Liver (tissue), 9 donors: ENCODE results near the gene CASP3. TPM values are rescaled to one million over a fixed set of nuclear protein-coding genes. Genes with fewer than 3 reads are reported as not detected.

Source experiments
- DNase-seq: peaks from one replicate; pipeline ENCODE4 v3.0.0-alpha.2; 2017; ENCODE audit warnings: low spot score
- H3K27ac ChIP-seq, 2 donors: one replicate each; pipeline ENCODE4 v1.7.0; 2013; ENCODE audit warnings: inconsistent platforms in 2 of 2, low read length in 2 of 2, control low read depth in 1 of 2, low read depth in 1 of 2, mild to moderate bottlenecking in 1 of 2
- H3K27me3 ChIP-seq, 4 donors: one replicate each; pipeline versions ENCODE4 v1.6.1 to v1.7.0; 2013; ENCODE audit warnings: low read length in 3 of 4, inconsistent platforms in 1 of 4, mild to moderate bottlenecking in 1 of 4, moderate library complexity in 1 of 4; ENCODE audit not compliant: control insufficient read depth in 4 of 4, insufficient read depth in 4 of 4
- H3K36me3 ChIP-seq, 4 donors: one replicate each; pipeline versions ENCODE4 v1.6.1 to v1.7.0; 2013; ENCODE audit warnings: low read length in 3 of 4, mild to moderate bottlenecking in 3 of 4, low read depth in 1 of 4, moderate library complexity in 1 of 4; ENCODE audit not compliant: control insufficient read depth in 4 of 4, insufficient read depth in 3 of 4
- H3K4me1 ChIP-seq, 4 donors: one replicate each; pipeline versions ENCODE4 v1.6.1 to v1.7.0; 2013; ENCODE audit warnings: low read length in 3 of 4, mild to moderate bottlenecking in 3 of 4, moderate library complexity in 1 of 4; ENCODE audit not compliant: control insufficient read depth in 4 of 4, insufficient read depth in 4 of 4
- H3K4me3 ChIP-seq, 3 donors: one replicate each; pipeline versions ENCODE4 v1.6.1 to v1.7.0; 2013; ENCODE audit warnings: low read length in 3 of 3, control low read depth in 1 of 3, low read depth in 1 of 3, mild to moderate bottlenecking in 1 of 3
- H3K9ac ChIP-seq, 2 donors: one replicate each; pipeline ENCODE4 v1.7.0; 2013; ENCODE audit warnings: low read length in 2 of 2, mild to moderate bottlenecking in 2 of 2, moderate library complexity in 2 of 2, control low read depth in 1 of 2, low read depth in 1 of 2
- H3K9me3 ChIP-seq, 4 donors: one replicate each; pipeline versions ENCODE4 v1.6.1 to v1.7.0; 2013; ENCODE audit warnings: low read length in 3 of 4; ENCODE audit not compliant: control insufficient read depth in 4 of 4
- ATF3 ChIP-seq: IDR thresholded peaks from 2 replicates; pipeline ENCODE4 v1.6.1; 2016; ENCODE audit warnings: antibody characterized with exemption
- CTCF ChIP-seq: fragments of 150-350 bp; IDR thresholded peaks from 2 replicates; pipeline ENCODE4 v1.5.1; 2017; ENCODE audit warnings: improper control_type of control experiment, low read depth, low read length; ENCODE audit not compliant: missing input control
- EGR1 ChIP-seq, 2 donors: IDR thresholded peaks; 2 replicates each; pipeline ENCODE4 v1.6.1; 2016 to 2018; ENCODE audit warnings: antibody characterized with exemption in 2 of 2, low read depth in 2 of 2
- FOXA1 ChIP-seq: IDR thresholded peaks from 2 replicates; pipeline ENCODE4 v1.6.1; 2016; ENCODE audit warnings: antibody characterized with exemption
- FOXA2 ChIP-seq: IDR thresholded peaks from 2 replicates; pipeline ENCODE4 v1.6.1; 2016; ENCODE audit warnings: antibody characterized with exemption
- GABPA ChIP-seq, 2 donors: IDR thresholded peaks in 1 of 2; conservative IDR thresholded peaks in 1 of 2; 2 replicates each; pipeline ENCODE4 v1.6.1; 2016; ENCODE audit warnings: antibody characterized with exemption in 2 of 2, mild to moderate bottlenecking in 1 of 2, moderate library complexity in 1 of 2
- HNF4A ChIP-seq, 2 donors: conservative IDR thresholded peaks; 2 replicates each; pipeline ENCODE4 v1.6.1; 2016; ENCODE audit warnings: antibody characterized with exemption in 2 of 2, mild to moderate bottlenecking in 2 of 2
- HNF4G ChIP-seq: IDR thresholded peaks from 2 replicates; pipeline ENCODE4 v1.6.1; 2016; ENCODE audit warnings: antibody characterized with exemption
- JUND ChIP-seq, 2 donors: IDR thresholded peaks; 2 replicates each; pipeline ENCODE4 v1.6.1; 2016; ENCODE audit warnings: antibody characterized with exemption in 2 of 2
- MAX ChIP-seq: IDR thresholded peaks from 2 replicates; pipeline ENCODE4 v1.6.1; 2016; ENCODE audit warnings: antibody characterized with exemption
- NR2F2 ChIP-seq: IDR thresholded peaks from 2 replicates; pipeline ENCODE4 v1.6.1; 2016; ENCODE audit warnings: antibody characterized with exemption
- RAD21 ChIP-seq, 2 donors: IDR thresholded peaks; 2 replicates each; pipeline ENCODE4 v1.6.1; 2016; ENCODE audit warnings: antibody characterized with exemption in 2 of 2, mild to moderate bottlenecking in 2 of 2
- REST ChIP-seq: IDR thresholded peaks from 2 replicates; pipeline ENCODE4 v1.6.1; 2016; ENCODE audit warnings: antibody characterized with exemption, mild to moderate bottlenecking
- TAF1 ChIP-seq: conservative IDR thresholded peaks from 2 replicates; pipeline ENCODE4 v1.6.1; 2016; ENCODE audit warnings: antibody characterized with exemption, mild to moderate bottlenecking
- YY1 ChIP-seq: IDR thresholded peaks from 2 replicates; pipeline ENCODE4 v1.6.1; 2016; ENCODE audit warnings: antibody characterized with exemption, mild to moderate bottlenecking
- WGBS: extraction: QIAGEN DNeasy Blood & Tissue Kit; methylation state at CpG from one replicate; pipeline ENCODE4 v1.1.7; 2013; 5-methylcytosine and 5-hydroxymethylcytosine counted together
- polyA plus RNA-seq, 2 donors: library from polyadenylated mRNA; stranded (reverse) in 1 of 2; unstranded in 1 of 2; fragments of 200-250 nt in 1 of 2; fragments of >200 nt in 1 of 2; fragmentation: Nextera tagmentation in 1 of 2; extraction: Ambion mirVana in 1 of 2; gene quantifications; one replicate each; pipeline versions ENCODE4 v1.2.1 to v1.2.3, GENCODE V29; 2013 to 2015
- total RNA-seq, 2 donors: library from RNA; depleted of rRNA; stranded (reverse); fragments of >200 nt; gene quantifications; one replicate each; pipeline ENCODE4 v1.2.3, GENCODE V29; 2014
- TF ChIP-seq, protein P1 (sequence below): IDR thresholded peaks from 2 replicates; pipeline ENCODE4 v1.6.1; 2016; ENCODE audit warnings: antibody characterized with exemption
- donor health status: healthy.
- donor health status: healthy.
- donor health status: healthy.
- donor health status: healthy.
- donor health status: healthy.

The CASP3 gene
- total and polyA plus RNA-seq, 4 donors = 7.8 to 30.1 (median 11.8) TPM

GRCh38 chr4:184647266-184648053 is 1.8 kb downstream of the CASP3 start:
- Histone ChIP-seq H3K4me3 (peak overlapping the region; percentile 76 to 95 (median 78)), H3K4me1 (peaks cover 2 to 46% (median 37%) of the 10 kb centered on the region in 4 donors), H3K27me3 (no peaks in the 10 kb centered on the region), H3K9ac (peak overlapping the region in 1 of 2 donors; percentile 87), H3K36me3 (peaks cover 0 to 7% (median 2%) of the 10 kb centered on the region in 4 donors), H3K9me3 (no peaks in the 10 kb centered on the region), H3K27ac (peak overlapping the region in 1 of 2 donors; percentile 3)
- WGBS = 48% methylated on average over 7 of the region's 7 CpGs
- no peak for TF ChIP-seq HNF4A (conservative IDR thresholded peaks at IDR 0.05)
- no peak for TF ChIP-seq MAX
- no peak for TF ChIP-seq TAF1
- TF ChIP-seq FOXA1 = no peak
- TF ChIP-seq JUND (IDR thresholded peaks at IDR 0.05) = no peak
- TF ChIP-seq FOXA2 = no peak
- TF ChIP-seq NR2F2 = no peak
- no peak for TF ChIP-seq YY1
- TF ChIP-seq CTCF = no peak
- no peak for TF ChIP-seq GABPA (IDR thresholded peaks at IDR 0.05 in 1 of 2, conservative IDR thresholded peaks at IDR 0.05 in 1 of 2)
- no peak for TF ChIP-seq EGR1 (IDR thresholded peaks at IDR 0.05; ENCODE audit: low read depth in 2 of 2)
- no peak for TF ChIP-seq RAD21 (IDR thresholded peaks at IDR 0.05)
- no peak for TF ChIP-seq HNF4G
- no peak for TF ChIP-seq ATF3
- DNase-seq = no peak

DNA sequence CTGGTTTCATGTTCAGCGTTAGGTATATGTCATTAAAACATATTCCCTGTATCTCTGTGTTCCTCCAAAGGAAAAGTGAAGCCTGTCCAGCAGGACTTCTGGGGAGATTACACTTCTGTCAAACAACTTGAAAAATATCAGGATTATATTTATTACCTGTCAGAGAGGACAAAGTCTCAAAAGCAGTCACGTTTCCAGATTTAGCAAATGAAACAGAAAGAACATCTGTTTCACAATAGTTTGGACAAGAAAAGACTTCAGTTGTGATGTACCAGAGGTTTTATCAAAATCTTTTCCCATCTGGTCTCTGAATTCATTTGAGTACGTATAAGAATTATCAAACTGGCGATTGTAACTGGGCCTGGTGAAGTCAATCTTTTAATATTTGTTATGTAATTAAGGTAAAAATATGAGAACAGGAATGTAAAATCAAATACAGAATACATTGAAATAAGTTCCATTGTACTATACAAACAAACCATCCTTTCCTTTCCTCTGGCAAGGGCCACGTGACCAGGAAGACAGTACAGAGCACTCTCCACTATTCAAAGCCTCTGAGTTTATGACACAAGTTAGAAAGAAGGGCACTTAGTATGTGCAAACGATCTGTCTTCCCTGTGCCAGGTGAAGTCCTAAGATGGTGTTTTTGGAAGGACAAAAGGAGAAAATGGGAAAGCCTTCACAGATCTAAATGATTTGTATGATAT is 3.2 kb downstream of the CASP3 start:
- Histone ChIP-seq H3K4me1 (peaks cover 2 to 49% (median 37%) of the 10 kb centered on the region in 4 donors), H3K27me3 (no peaks in the 10 kb centered on the region), H3K9ac (no peak overlapping the region), H3K27ac (peak overlapping the region in 1 of 2 donors; percentile 9), H3K9me3 (no peaks in the 10 kb centered on the region), H3K36me3 (peaks cover 0 to 13% (median 4%) of the 10 kb centered on the region in 4 donors), H3K4me3 (no peak overlapping the region)
- TF ChIP-seq REST = no peak
- TF ChIP-seq, protein P1, sequence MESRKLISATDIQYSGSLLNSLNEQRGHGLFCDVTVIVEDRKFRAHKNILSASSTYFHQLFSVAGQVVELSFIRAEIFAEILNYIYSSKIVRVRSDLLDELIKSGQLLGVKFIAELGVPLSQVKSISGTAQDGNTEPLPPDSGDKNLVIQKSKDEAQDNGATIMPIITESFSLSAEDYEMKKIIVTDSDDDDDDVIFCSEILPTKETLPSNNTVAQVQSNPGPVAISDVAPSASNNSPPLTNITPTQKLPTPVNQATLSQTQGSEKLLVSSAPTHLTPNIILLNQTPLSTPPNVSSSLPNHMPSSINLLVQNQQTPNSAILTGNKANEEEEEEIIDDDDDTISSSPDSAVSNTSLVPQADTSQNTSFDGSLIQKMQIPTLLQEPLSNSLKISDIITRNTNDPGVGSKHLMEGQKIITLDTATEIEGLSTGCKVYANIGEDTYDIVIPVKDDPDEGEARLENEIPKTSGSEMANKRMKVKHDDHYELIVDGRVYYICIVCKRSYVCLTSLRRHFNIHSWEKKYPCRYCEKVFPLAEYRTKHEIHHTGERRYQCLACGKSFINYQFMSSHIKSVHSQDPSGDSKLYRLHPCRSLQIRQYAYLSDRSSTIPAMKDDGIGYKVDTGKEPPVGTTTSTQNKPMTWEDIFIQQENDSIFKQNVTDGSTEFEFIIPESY = no peak
- TF ChIP-seq HNF4A (conservative IDR thresholded peaks at IDR 0.05) = peak; percentile 63 to 70
- TF ChIP-seq TAF1 = no peak
- TF ChIP-seq FOXA1 = no peak
- peak; percentile 8 for TF ChIP-seq HNF4G
- no peak for TF ChIP-seq RAD21 (IDR thresholded peaks at IDR 0.05)
- TF ChIP-seq EGR1 (IDR thresholded peaks at IDR 0.05; ENCODE audit: low read depth in 2 of 2) = no peak
- no peak for DNase-seq
- 51% methylated on average over 6 of the region's 6 CpGs for WGBS
